Measurements from ENCODE around the gene PCNT.
"Not testable (repeated sequence)": the region's sequence is repeated elsewhere in the genome, so short reads cannot be mapped to it uniquely, and the experiment has no call there.

PCNT gene

GRCh38 chr21:46384556-46384955 is 60.6 kb downstream of the PCNT start:
- DNase-seq = no peak

- DNase-seq = no peak
Observed at GRCh38 chr21:46385846-46386733, 62.1 kb downstream of the PCNT start.

GRCh38 chr21:46386734-46387088 is 62.8 kb downstream of the PCNT start:
- no peak for DNase-seq

- no peak for DNase-seq
Observed at GRCh38 chr21:46388206-46388880, 64.4 kb downstream of the PCNT start.

- no peak for DNase-seq
Observed at GRCh38 chr21:46388896-46389295, 64.9 kb downstream of the PCNT start.

- no peak for DNase-seq
Observed at GRCh38 chr21:46390603-46391545, 66.9 kb downstream of the PCNT start.

- DNase-seq = no peak
Observed at GRCh38 chr21:46391773-46392172, 67.8 kb downstream of the PCNT start.

- DNase-seq = no peak
Observed at GRCh38 chr21:46392921-46393320, 69.0 kb downstream of the PCNT start.

GRCh38 chr21:46393451-46393940 is 69.5 kb downstream of the PCNT start:
- no peak for DNase-seq

- no peak for DNase-seq
Observed at GRCh38 chr21:46393941-46394594, 70.1 kb downstream of the PCNT start.

- no peak for DNase-seq
Observed at GRCh38 chr21:46394595-46395104, 70.7 kb downstream of the PCNT start.

GRCh38 chr21:46397211-46397905 is 73.4 kb downstream of the PCNT start:
- no peak for DNase-seq

- DNase-seq = no peak
Observed at GRCh38 chr21:46397993-46398392, 74.0 kb downstream of the PCNT start.

- no peak for DNase-seq
Observed at GRCh38 chr21:46399129-46399528, 75.2 kb downstream of the PCNT start.

- no peak for DNase-seq
Observed at GRCh38 chr21:46399686-46400085, 75.7 kb downstream of the PCNT start.

GRCh38 chr21:46401186-46401910 is 77.4 kb downstream of the PCNT start:
- no peak for DNase-seq

- DNase-seq = no peak
Observed at GRCh38 chr21:46402421-46402820, 78.5 kb downstream of the PCNT start.

GRCh38 chr21:46403234-46403811 is 79.4 kb downstream of the PCNT start:
- not testable (repeated sequence) for DNase-seq

- no peak for DNase-seq
Observed at GRCh38 chr21:46404306-46404705, 80.3 kb downstream of the PCNT start.

GRCh38 chr21:46406001-46406400 is 82.0 kb downstream of the PCNT start:
- DNase-seq = no peak

Measured in left hindlimb (tissue), 1 donor.